Renal cortical epithelial cell (primary cell): Measurements from ENCODE around the gene KDM4B. TPM values are rescaled to one million over a fixed set of nuclear protein-coding genes. Genes with fewer than 3 reads are reported as not detected.

ENCODE experiments used
- DNase-seq: peaks from one replicate; pipeline ENCODE4 v3.0.0-alpha.2; 2011; ENCODE audit warnings: low read depth
- total RNA-seq: library from RNA; depleted of rRNA; stranded (reverse); fragments of >200 nt; gene quantifications from 2 replicates; pipeline ENCODE4 v1.2.3, GENCODE V29; 2014

KDM4B gene
- total RNA-seq, 1 donor from 2014 or later, result 47.0 TPM

- peak; percentile 19 for DNase-seq
These were observed 80.0 kb downstream of the KDM4B start for GRCh38 chr19:5048727-5049553.

- no peak for DNase-seq
These were observed 80.6 kb downstream of the KDM4B start for GRCh38 chr19:5049561-5049960.

- DNase-seq, result no peak
These were observed 81.2 kb downstream of the KDM4B start for GRCh38 chr19:5050067-5050656.

DNA sequence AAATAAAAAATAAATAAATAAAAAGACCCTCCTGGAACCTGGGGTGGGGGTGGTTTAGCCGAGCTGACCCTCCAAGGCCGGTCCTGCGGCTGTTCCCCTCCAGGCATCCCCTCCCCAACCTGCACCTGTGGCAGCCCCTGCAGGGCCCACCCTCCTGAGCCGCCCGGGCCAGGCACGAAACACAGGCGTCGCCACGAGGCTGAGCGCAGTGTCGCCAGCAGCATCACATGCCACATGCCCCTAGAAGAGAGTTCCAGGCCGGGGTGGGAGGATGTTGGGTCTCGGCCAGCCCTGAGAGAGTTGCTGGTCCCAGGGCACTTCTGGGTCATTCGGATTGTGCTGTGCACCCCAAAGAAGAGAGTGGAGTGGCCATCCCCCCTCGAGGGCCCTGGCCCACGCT, 82.0 kb downstream of the KDM4B start:
- no peak for DNase-seq

GRCh38 chr19:5051619-5052018, 82.7 kb downstream of the KDM4B start:
- no peak for DNase-seq

DNA sequence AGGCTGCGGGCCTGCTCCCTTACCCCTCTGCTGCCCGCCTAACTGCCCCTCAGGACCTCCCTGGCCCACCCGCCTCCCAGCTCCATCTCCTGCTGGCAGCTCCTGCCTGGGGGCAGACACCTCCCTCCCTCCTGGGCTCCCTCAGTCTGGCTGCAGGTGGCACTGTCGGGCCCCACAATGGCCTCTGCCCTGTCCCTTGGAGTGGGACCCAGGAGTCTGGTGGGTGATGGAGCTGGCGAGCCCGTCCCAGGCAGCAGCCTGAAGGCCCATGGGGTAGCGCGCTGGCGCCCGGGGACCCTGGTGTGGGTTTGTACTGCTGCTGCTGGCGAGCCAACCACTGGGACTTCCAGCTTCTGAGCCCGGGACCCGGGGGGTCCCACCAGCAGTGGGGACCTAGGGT, 83.6 kb downstream of the KDM4B start:
- DNase-seq, result no peak

GRCh38 chr19:5052945-5053485, 84.1 kb downstream of the KDM4B start:
- DNase-seq, result no peak

DNA sequence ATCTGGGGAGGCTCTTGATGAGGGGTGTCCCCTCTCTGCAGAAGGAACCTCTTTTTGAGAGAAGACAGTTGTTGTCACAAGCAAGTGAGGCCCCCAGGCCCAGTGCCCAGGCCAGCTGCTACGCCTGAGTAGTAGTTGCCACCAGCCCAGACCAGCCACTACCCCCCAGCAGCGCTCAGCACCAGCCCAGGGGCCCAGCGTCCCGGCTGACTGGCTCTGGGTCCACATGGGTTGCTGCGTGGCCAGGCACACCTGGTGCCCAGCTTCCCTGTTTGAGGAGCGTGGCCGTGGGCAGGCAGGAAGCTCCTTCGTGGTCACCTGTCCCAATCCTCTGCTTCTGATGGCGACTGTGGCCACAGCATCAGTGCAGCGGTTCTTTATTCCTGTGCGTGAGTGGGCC, 84.7 kb downstream of the KDM4B start:
- no peak for DNase-seq

GRCh38 chr19:5054551-5055456, 85.9 kb downstream of the KDM4B start:
- no peak for DNase-seq

DNA sequence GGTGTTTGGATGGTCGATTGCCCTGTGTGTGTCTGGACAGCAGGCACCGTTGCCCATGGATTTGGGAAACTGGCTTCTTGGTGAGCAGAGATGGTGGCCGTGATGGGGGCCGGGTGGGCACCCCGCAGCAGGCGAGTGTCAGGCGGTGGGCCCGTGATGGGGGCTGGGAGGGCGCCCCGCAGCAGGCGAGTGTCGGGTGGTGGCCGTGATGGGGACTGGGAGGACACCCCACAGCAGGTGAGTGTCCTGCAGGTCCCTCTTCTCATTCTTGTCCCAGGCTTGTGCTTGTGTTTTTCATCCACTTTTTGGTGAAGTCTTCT, 86.5 kb downstream of the KDM4B start:
- no peak for DNase-seq

DNA sequence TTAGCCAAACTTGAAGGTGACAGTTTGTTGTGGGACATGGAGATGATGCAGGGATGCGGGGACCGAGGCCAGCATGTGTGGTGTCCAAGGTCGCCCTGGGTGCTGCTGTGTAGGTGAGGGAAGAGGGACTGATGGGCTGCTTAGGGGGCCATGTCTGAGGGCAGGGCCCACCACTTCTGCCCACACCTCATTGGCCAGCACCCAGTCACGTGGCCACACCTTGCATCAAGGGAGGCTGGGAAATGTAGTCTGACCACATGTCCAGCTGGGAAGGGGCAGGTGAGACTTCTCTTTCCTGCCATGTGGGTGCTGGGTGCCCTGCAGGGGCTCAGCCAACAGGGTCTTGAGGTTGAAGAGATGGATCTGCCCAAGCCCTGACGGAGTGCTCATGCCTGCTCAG, 88.9 kb downstream of the KDM4B start:
- no peak for DNase-seq

DNA sequence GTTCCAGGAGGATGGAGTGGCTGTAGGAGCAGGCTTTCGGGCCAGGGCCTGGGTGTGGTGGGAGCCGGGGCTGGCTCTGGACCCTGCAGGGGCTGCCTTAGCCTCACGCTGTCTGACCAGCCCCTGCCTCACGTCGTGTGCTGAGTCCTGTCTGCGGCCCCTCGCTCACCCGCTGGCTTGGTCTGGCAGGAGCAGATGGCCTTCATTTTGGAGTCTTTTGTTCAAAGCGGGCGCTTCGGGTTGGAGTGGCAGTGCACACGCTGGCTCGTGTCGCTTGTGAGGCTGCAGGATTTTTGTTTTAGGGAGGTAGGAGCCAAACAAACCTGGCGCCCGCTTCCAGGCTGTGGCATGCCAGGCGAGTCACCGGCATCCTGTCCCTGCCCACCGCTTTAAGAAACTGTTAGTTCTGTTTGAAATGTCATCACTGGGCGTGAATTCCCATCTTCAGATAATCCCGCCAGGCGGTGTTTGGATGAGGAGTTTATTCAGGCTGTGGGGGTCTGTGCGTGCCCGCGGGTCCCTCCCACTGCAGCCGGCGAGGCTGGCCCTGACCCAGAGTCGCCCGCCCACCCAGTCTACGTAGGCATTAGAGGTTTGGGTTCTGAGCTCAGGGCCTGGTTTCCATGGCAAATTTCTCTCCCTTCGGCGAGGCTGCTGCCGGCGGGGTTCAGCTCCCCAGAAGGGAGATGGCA, 89.8 kb downstream of the KDM4B start:
- no peak for DNase-seq

DNA sequence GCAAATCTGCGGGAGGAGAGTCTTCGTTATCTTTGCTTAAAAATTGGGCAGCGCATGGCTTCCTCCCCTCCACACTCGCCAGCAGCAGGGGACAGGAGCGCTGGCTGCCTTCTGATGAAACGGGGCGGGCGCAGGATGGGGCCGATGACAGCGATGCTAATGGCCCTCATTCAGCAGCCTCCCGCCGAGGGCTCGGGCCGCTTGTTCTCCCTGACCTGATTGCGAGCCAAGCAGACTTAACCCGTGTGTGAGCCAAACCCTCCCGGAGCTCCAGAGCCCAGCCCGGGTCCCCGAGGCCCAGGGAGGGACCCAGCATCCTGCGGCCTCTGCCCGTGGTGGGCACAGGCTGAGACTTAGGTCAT, 90.3 kb downstream of the KDM4B start:
- DNase-seq, result no peak

DNA sequence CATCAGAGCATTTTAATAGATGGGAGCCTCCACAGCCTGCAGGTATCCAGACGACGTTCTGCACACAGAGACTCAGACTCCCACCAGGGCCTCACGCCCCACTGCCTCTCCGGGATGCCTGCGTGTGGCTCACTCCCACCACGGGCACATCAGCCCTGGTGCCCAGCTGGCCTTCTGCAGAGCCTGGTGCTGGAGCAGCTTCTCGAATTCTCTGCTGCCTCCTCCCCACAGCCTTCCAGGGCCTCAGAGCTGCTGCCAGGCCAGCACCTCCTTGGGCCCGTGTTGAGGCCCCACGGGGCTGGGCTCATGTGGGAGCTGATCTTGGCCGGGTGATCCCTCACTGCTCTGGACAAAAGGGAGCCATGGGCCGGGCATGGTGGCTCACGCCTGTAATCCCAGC, 90.9 kb downstream of the KDM4B start:
- DNase-seq, result no peak

- no peak for DNase-seq
These were observed 93.3 kb downstream of the KDM4B start for GRCh38 chr19:5062195-5062594.

DNA sequence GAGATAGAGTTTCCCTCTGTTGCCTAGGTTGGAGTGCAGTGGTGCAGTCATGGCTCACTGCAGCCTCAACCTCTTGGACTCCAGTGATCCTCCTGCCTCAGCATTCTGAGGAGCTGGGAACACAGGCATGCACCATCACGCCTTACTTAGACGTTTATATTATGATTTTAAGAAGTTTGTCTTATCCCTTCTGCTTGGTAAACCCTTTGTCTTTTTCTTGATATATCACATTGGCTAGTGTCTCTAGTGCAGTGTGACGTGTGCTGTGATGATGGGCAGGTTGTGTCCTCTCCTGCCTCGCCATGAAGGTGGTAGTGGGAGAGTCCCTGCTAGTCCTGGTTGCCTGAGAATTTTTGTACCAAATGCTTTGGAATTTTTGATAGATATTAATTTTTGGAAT, 93.9 kb downstream of the KDM4B start:
- no peak for DNase-seq

DNA sequence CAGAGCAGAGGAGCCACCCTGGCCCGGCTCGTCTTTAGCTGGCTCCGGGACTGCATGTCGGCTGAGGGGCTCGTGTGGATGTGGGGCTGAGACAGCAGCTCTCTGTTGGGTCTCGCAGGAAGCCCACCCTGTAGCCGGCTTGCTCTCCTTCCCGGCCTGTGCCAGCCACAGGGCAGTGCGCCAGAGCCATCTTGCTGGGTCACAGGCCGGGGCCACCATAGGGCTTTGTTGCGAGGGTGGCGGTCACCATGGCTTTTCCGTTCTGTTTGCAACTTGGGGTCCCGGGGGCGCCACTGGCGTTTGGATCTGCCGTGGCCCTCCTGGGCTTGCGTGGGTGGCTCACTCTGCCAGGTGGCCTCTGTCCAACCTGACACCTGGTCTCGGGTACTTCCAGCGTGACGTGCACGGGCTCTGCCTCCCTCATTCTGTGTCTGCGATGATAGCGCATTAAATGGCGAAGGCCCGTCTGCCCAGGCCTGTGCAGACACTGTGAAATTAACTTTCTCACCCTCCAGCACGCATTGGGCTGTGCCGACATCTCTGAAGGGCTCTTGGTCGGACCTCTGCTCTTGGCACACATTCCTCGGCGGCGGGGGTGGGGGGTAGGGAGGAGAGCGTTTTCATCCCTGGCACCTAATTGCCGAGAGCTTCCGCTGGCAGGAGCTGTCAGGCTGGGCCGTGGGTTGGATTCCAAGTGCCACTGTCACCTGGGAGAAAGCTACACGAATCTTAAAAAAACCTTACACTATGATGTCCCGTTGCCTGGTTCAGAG, 95.1 kb downstream of the KDM4B start:
- DNase-seq, result no peak

DNA sequence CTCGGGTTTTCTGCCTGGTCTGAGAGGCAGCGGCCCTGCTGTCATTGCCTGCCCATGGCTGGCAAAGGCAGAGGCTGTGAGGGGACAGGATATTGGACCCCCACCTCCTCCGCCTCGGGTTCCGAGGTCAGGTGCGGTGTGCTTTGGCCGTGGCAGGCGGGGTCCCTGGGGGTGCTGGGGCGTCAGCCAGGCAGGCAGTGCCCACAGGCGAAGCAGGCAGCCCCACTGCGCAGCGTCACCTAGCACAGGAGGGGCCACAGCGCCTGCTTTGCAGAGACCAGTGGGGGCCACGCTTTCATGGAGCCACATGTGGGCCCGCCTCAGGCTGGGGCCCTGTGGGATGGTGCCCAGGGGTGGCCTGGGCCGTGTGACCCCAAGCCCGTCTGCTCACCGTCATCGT, 96.0 kb downstream of the KDM4B start:
- no peak for DNase-seq

- no peak for DNase-seq
These were observed 96.8 kb downstream of the KDM4B start for GRCh38 chr19:5065663-5066093.

DNA sequence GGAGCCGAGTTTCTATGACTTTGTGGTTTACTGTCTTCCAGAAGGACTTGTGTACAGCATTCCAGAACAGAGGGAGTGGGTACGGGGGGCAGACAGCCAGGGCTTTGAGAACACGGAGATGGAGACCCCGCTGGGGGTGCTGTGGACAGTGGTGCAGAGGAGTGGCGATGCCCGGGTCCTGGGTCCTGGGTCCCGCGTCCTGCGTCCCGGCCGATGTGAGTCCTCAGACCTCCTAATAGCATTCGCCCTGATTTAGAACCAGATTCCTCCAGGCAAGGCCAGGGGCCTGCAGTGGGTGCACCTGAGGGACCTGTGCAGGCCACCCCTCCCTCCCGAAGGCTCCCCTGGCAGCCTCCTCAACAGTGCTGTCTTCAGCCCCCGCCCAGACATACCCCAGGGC, 97.9 kb downstream of the KDM4B start:
- DNase-seq, result no peak

DNA sequence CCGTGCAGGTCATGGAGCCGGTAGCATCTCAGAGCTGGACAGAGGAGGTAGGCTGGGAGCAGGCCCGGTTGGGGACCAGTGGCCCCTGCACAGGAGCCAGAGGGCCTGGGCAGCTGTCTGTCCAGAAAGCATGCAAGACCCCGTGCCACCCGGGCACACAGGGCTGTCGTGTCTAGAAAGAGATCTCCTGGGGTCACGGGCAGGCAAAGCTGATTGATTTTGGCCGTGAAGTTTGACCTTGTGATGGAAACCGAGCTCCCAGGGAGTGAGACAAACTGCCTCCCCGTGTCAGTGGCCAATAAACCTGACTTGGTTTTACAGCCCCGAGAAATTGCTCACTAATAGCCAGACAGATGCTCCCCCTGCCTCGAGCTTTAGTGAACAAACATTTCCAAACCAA, 98.8 kb downstream of the KDM4B start:
- no peak for DNase-seq
